Common myeloid progenitor, CD34-positive (primary cell): Measurements from ENCODE around the gene BAIAP2L2.

Source experiments
- CTCF ChIA-PET: fragments of 350-600 bp; sonication (Branson Sonifier 250); formaldehyde crosslinking; loops from one replicate; lab custom pipeline; 2021; ENCODE audit warnings: antibody characterized with exemption; lab: Charles Lee
- POLR2A ChIA-PET: fragments of 350-600 bp; sonication (Branson Sonifier 250); formaldehyde crosslinking; loops from one replicate; lab custom pipeline; 2021; ENCODE audit warnings: antibody characterized with exemption; lab: Charles Lee
- DNase-seq, 3 donors: peaks; one replicate each; pipeline versions ENCODE4 v3.0.0 to v3.0.0-alpha.2; 2013
- H3K27ac ChIP-seq, 2 experiments: 1 replicate in 1 of 2; 2 replicates in 1 of 2; pipeline ENCODE4 v1.7.0; 2013; ENCODE audit warnings: inconsistent platforms in 2 of 2, low read length in 2 of 2, mild to moderate bottlenecking in 2 of 2, low read depth in 1 of 2, moderate library complexity in 1 of 2; ENCODE audit not compliant: severe bottlenecking in 2 of 2, insufficient read depth in 1 of 2, poor library complexity in 1 of 2
- H3K27me3 ChIP-seq, 5 experiments: replicated peaks in 2 of 5; 1 replicate in 3 of 5; 2 replicates in 2 of 5; pipeline versions ENCODE4 v1.6.1 to v1.7.0; 2013; ENCODE audit warnings: low read length in 4 of 5, mild to moderate bottlenecking in 2 of 5, moderate library complexity in 2 of 5, inconsistent platforms in 1 of 5; ENCODE audit not compliant: insufficient read depth in 5 of 5, control insufficient read depth in 4 of 5
- H3K36me3 ChIP-seq, 4 experiments: 1 replicate in 2 of 4; 2 replicates in 2 of 4; pipeline versions ENCODE4 v1.6.1 to v1.7.0; 2013; ENCODE audit warnings: low read length in 3 of 4, control low read depth in 1 of 4, mild to moderate bottlenecking in 1 of 4; ENCODE audit not compliant: control insufficient read depth in 4 of 4, insufficient read depth in 4 of 4
- H3K4me1 ChIP-seq, 4 experiments: 1 replicate in 3 of 4; 2 replicates in 1 of 4; pipeline versions ENCODE4 v1.6.1 to v1.7.1; 2013; ENCODE audit warnings: low read length in 3 of 4, mild to moderate bottlenecking in 3 of 4, control low read depth in 1 of 4, inconsistent platforms in 1 of 4, moderate library complexity in 1 of 4; ENCODE audit not compliant: control insufficient read depth in 4 of 4, insufficient read depth in 4 of 4; ENCODE audit errors: control extremely low read depth in 1 of 4
- H3K4me3 ChIP-seq, 7 experiments: 1 replicate in 4 of 7; 2 replicates in 3 of 7; pipeline versions ENCODE4 v1.5.1 to v1.7.0; 2013; ENCODE audit warnings: mild to moderate bottlenecking in 7 of 7, low read length in 6 of 7, moderate library complexity in 6 of 7, inconsistent platforms in 2 of 7, low read depth in 2 of 7, control low read depth in 1 of 7; ENCODE audit not compliant: insufficient read depth in 4 of 7, control insufficient read depth in 1 of 7; ENCODE audit errors: extremely low read depth in 1 of 7
- H3K9me3 ChIP-seq, 5 experiments: 1 replicate in 4 of 5; 2 replicates in 1 of 5; pipeline versions ENCODE4 v1.6.1 to v1.7.1; 2013; ENCODE audit warnings: low read length in 4 of 5, mild to moderate bottlenecking in 2 of 5, inconsistent platforms in 1 of 5, low read depth in 1 of 5, moderate library complexity in 1 of 5; ENCODE audit not compliant: control insufficient read depth in 4 of 5, insufficient read depth in 2 of 5; ENCODE audit errors: control extremely low read depth in 1 of 5
- WGBS: methylation state at CpG from one replicate; pipeline ENCODE4 v1.1.5; 2013; ENCODE audit not compliant: insufficient coverage; 5-methylcytosine and 5-hydroxymethylcytosine counted together

BAIAP2L2 gene

DNA sequence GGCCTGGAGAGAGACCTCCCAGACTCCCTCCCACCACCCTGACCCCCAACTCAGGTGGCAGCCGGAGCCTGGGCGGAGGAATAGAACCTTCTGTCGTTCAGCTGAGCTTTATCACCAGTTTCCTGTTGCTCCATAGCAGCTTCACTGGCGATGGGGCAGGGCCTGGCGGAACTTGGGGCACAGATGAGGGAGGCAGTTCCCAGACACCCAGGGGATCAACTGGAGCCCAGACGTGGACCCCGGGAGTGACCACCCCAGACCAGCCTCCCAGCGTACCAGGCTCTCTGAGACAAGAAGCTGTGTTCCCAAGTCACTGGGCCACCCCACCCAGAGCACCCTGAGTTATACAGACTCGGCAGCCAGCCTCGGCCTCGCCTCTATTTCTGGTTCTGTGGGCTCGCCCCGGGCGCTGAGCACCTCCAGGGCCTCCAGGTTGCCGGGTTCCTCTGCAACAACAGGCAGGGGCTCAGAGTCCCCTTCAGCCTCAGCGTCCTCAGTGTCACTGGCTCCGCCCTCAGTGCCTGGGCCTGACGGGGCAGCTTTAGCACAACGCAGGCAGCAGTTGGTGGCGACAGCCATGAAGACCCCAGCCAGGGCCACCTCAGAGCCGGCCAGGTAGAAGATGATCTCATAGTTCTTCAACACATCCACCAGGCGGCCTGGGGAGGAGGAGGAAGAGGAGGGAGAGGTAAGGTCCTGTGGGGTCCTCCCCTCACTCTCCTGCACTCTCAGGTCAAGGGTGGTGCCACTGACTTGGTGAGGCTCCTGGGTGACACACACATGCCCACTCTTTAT, 32.2 kb downstream of the BAIAP2L2 start:
- H3K4me3 ChIP-seq, result no peak overlapping the region
- peaks cover 0 to 37% (median 15%) of the 10 kb centered on the region in 5 experiments for H3K27me3 ChIP-seq
- H3K4me1 ChIP-seq, result peaks cover 0 to 24% (median 20%) of the 10 kb centered on the region in 4 experiments
- CTCF ChIA-PET, result interaction anchor here (1.4 kb wide), 1 partner anchor 36 kb away, joined by 3 read pairs; no protein-coding TSS in a partner anchor
- no peak for DNase-seq
- 91% methylated on average over 21 of the region's 22 CpGs for WGBS
- peaks cover 0 to 19% (median 10%) of the 10 kb centered on the region in 4 experiments for H3K36me3 ChIP-seq
- no peaks in the 10 kb centered on the region for H3K9me3 ChIP-seq
- H3K27ac ChIP-seq, result no peak overlapping the region
- POLR2A ChIA-PET, result no interaction called here

DNA sequence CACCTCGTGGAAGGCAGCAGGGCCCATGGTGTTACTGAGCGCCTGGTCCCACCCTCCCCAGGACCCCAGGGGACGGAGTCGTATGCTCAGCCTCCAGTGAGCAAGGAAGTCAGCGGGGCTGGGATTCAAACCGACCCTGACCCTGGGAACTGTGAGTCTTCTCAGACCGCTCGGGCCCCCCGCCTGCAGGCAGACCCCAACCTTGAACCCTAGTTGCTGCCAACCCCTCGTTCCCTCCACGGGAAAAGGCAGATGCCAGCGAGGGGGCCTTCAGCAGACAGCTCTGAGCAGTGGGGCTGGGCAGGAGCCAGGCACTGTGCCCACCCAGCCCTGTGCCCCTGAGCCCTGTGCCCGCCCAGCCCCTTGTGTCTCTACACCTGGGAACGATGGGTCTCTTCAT, 32.9 kb downstream of the BAIAP2L2 start:
- Histone ChIP-seq H3K27me3 (peaks cover 0 to 31% (median 15%) of the 10 kb centered on the region in 5 experiments), H3K4me3 (no peak overlapping the region), H3K27ac (no peak overlapping the region), H3K9me3 (no peaks in the 10 kb centered on the region), H3K4me1 (peaks cover 0 to 19% (median 18%) of the 10 kb centered on the region in 4 experiments), H3K36me3 (peaks cover 0 to 25% (median 16%) of the 10 kb centered on the region in 4 experiments)
- WGBS, result 91% methylated on average over 12 of the region's 14 CpGs
- no peak for DNase-seq
- CTCF ChIA-PET, result no interaction called here
- POLR2A ChIA-PET, result no interaction called here

DNA sequence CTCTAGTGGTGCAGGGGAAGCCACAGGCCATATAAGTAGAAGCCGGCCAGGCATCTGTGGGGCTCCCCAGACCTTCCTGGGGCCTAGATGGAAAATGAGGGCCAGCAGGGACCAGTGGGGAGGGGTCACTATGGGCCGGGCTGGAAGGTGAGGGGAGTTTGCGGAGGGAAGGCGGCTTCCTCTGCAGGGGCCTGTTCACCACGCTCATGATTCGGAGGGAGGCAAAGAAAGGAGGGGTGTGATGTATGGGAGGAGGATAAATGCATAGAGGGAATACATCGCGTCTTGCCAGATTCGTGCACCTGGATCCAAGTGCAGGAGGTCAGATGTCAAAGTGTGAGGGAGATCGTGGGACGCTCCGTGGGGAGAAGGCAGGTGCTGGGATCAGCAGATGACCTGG, 33.4 kb downstream of the BAIAP2L2 start:
- ChIA-PET POLR2A (interaction anchor here (0.6 kb wide), 1 partner anchor 8 kb away, joined by 3 read pairs; no protein-coding TSS in a partner anchor), CTCF (no interaction called here)
- Histone ChIP-seq H3K36me3 (peaks cover 0 to 30% (median 19%) of the 10 kb centered on the region in 4 experiments), H3K27me3 (peaks cover 0 to 26% (median 11%) of the 10 kb centered on the region in 5 experiments), H3K9me3 (no peaks in the 10 kb centered on the region), H3K4me1 (peaks cover 0 to 14% (median 13%) of the 10 kb centered on the region in 4 experiments), H3K27ac (no peak overlapping the region), H3K4me3 (no peak overlapping the region)
- WGBS, result 92% methylated on average over 11 of the region's 12 CpGs
- no peak for DNase-seq

DNA sequence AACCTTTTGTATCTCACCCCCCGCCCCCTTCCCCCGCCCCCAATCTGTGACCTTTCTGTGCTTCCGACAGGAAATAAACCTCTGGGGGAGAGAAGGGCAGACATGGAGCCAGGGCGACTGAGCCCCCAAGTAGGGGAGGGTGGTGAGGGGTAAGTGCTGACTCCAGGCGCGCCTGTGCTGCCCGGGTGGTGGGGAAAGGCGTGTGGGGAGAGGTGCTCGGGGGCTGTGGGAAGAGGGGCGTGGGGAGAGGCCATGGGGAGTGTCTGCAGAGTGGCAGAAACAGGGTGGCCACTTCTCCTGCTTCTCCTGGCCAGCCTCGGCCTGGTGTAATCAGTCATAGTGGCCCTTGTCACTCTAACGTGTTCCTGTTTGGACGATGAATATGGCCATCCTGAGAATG, 34.5 kb downstream of the BAIAP2L2 start:
- no peaks in the 10 kb centered on the region for H3K9me3 ChIP-seq
- no peak overlapping the region for H3K27ac ChIP-seq
- 94% methylated on average over 10 of the region's 13 CpGs for WGBS
- H3K27me3 ChIP-seq, result peaks cover 0 to 14% (median 4%) of the 10 kb centered on the region in 5 experiments
- ChIA-PET CTCF (no interaction called here), POLR2A (no interaction called here)
- peaks cover 0 to 3% (median 3%) of the 10 kb centered on the region in 4 experiments for H3K4me1 ChIP-seq
- peaks cover 3 to 39% (median 22%) of the 10 kb centered on the region in 4 experiments for H3K36me3 ChIP-seq
- no peak overlapping the region for H3K4me3 ChIP-seq
- DNase-seq, result no peak

DNA sequence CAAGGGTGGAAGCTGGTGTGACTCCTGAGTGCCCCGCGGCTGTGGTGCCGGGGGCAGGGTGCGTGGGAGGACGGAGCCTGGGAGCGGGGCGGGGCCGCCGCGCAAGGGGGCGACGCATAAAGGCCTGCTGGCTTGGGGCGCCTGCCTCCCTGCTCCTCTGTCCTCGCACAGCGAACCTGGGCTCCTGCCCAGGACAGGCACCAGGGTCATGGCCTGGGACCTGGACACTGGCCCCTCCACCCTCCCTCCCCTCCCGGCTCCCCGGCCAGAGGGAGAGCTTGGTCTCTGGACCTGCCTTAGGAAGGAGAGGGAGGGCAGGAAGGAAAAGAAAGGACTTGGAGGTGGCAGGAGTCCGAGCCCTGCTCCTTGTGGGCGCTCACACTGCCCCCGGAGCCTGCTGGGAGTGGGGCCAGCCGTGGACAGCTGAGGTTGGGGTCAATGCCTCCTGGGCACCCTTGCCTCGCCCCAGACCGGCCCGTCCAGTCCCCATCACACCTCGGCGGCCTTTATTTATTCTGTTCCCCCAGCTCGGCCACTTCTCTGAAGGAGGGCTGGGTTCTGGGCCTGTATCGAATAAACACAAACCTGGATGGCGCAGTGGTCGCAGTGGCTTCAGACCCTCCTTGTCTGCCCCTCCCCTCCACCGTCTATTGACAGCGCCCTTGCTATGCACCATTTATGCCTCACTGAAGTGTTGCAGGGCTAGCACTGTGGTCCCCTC, 35.2 kb downstream of the BAIAP2L2 start:
- WGBS, result 97% methylated on average over 21 of the region's 32 CpGs
- peaks cover 3 to 46% (median 25%) of the 10 kb centered on the region in 4 experiments for H3K36me3 ChIP-seq
- H3K9me3 ChIP-seq, result no peaks in the 10 kb centered on the region
- no peak overlapping the region for H3K4me3 ChIP-seq
- H3K27me3 ChIP-seq, result peaks cover 0 to 7% (median 0%) of the 10 kb centered on the region in 5 experiments
- ChIA-PET POLR2A (no interaction called here), CTCF (no interaction called here)
- H3K4me1 ChIP-seq, result no peaks in the 10 kb centered on the region
- DNase-seq, result no peak
- H3K27ac ChIP-seq, result no peak overlapping the region

DNA sequence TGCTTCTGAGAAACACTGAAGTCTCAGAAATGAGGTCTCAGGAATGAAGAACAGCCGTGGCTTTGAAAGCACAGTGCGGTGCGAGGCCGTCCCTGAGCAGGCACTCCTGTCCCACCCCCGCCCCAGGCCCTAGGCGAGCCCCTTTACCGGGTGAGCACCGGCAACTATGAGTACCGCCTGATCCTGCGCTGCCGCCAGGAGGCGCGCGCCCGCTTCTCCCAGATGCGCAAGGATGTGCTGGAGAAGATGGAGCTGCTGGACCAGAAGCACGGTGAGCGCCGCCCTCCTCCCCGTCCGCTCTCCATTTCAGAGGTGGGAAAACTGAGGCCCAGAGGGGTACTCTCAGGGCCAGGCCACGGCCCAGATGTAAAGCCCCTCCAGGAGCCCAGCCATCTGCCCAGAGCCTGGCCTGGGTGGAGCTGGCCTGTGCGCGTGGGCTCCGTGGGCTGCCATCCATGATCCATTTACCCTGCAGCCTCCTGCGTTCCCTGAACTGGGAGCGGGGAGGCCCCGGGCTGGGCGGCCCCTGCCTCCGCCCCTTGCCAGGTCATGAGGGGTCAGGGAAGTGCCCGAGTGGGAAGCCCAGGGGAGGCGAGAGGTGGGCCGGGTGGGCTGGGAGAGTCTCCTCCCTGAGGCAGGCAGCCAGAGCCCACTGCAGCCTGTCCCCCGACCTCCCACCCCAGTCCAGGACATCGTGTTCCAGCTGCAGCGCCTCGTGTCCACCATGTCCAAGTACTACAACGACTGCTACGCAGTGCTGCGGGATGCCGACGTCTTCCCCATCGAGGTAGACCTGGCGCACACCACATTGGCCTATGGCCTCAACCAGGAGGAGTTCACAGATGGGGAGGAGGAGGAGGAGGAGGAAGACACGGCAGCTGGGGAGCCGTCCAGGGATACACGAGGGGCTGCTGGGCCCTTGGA, 36.0 kb downstream of the BAIAP2L2 start:
- Histone ChIP-seq H3K36me3 (peaks cover 4 to 54% (median 31%) of the 10 kb centered on the region in 4 experiments), H3K27ac (no peak overlapping the region), H3K27me3 (no peaks in the 10 kb centered on the region), H3K4me3 (no peak overlapping the region), H3K4me1 (no peaks in the 10 kb centered on the region), H3K9me3 (no peaks in the 10 kb centered on the region)
- WGBS, result 97% methylated on average over 38 of the region's 47 CpGs
- CTCF ChIA-PET, result no interaction called here
- POLR2A ChIA-PET, result no interaction called here
- DNase-seq, result no peak
